Measurements from ENCODE around the gene TSHZ1.

TSHZ1 gene

GRCh38 chr18:75211953-75212750, 1.6 kb downstream of the TSHZ1 start (continued):
- TF ChIP-seq, protein P1, sequence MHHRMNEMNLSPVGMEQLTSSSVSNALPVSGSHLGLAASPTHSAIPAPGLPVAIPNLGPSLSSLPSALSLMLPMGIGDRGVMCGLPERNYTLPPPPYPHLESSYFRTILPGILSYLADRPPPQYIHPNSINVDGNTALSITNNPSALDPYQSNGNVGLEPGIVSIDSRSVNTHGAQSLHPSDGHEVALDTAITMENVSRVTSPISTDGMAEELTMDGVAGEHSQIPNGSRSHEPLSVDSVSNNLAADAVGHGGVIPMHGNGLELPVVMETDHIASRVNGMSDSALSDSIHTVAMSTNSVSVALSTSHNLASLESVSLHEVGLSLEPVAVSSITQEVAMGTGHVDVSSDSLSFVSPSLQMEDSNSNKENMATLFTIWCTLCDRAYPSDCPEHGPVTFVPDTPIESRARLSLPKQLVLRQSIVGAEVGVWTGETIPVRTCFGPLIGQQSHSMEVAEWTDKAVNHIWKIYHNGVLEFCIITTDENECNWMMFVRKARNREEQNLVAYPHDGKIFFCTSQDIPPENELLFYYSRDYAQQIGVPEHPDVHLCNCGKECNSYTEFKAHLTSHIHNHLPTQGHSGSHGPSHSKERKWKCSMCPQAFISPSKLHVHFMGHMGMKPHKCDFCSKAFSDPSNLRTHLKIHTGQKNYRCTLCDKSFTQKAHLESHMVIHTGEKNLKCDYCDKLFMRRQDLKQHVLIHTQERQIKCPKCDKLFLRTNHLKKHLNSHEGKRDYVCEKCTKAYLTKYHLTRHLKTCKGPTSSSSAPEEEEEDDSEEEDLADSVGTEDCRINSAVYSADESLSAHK (tag by site-specific recombination; IDR thresholded peaks at IDR 0.05), result peak; percentile 64
- TF ChIP-seq, protein P2, sequence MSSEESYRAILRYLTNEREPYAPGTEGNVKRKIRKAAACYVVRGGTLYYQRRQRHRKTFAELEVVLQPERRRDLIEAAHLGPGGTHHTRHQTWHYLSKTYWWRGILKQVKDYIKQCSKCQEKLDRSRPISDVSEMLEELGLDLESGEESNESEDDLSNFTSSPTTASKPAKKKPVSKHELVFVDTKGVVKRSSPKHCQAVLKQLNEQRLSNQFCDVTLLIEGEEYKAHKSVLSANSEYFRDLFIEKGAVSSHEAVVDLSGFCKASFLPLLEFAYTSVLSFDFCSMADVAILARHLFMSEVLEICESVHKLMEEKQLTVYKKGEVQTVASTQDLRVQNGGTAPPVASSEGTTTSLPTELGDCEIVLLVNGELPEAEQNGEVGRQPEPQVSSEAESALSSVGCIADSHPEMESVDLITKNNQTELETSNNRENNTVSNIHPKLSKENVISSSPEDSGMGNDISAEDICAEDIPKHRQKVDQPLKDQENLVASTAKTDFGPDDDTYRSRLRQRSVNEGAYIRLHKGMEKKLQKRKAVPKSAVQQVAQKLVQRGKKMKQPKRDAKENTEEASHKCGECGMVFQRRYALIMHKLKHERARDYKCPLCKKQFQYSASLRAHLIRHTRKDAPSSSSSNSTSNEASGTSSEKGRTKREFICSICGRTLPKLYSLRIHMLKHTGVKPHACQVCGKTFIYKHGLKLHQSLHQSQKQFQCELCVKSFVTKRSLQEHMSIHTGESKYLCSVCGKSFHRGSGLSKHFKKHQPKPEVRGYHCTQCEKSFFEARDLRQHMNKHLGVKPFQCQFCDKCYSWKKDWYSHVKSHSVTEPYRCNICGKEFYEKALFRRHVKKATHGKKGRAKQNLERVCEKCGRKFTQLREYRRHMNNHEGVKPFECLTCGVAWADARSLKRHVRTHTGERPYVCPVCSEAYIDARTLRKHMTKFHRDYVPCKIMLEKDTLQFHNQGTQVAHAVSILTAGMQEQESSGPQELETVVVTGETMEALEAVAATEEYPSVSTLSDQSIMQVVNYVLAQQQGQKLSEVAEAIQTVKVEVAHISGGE (tag by site-specific recombination; conservative IDR thresholded peaks at IDR 0.05; ENCODE audit: low read depth), result 0 out of 2 replicates have a peak, but pooled peaks have one; percentile 23
- TF ChIP-seq ZNF530 (tag by site-specific recombination; IDR thresholded peaks at IDR 0.05; ENCODE audit: low read depth), result no peak
- TF ChIP-seq INSM2 (tag by site-specific recombination; IDR thresholded peaks at IDR 0.05), result no peak
- peak; percentile 81; the same call in 1 of the 2 replicates for TF ChIP-seq EGR2 (tag by site-specific recombination; IDR thresholded peaks at IDR 0.05; ENCODE audit: low read depth)
- TF ChIP-seq, protein P3, sequence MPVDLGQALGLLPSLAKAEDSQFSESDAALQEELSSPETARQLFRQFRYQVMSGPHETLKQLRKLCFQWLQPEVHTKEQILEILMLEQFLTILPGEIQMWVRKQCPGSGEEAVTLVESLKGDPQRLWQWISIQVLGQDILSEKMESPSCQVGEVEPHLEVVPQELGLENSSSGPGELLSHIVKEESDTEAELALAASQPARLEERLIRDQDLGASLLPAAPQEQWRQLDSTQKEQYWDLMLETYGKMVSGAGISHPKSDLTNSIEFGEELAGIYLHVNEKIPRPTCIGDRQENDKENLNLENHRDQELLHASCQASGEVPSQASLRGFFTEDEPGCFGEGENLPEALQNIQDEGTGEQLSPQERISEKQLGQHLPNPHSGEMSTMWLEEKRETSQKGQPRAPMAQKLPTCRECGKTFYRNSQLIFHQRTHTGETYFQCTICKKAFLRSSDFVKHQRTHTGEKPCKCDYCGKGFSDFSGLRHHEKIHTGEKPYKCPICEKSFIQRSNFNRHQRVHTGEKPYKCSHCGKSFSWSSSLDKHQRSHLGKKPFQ (tag by site-specific recombination; IDR thresholded peaks at IDR 0.05), result 0 out of 2 replicates have a peak, but pooled peaks have one; percentile 15
- peak; percentile 91 for TF ChIP-seq FEZF1 (tag by site-specific recombination; IDR thresholded peaks at IDR 0.05)
- peak; percentile 90 for TF ChIP-seq GLIS2 (tag by site-specific recombination; IDR thresholded peaks at IDR 0.05)
- TF ChIP-seq ZNF433 (tag by site-specific recombination; IDR thresholded peaks at IDR 0.05; ENCODE audit: low read depth), result no peak
- TF ChIP-seq ZIC2 (tag by site-specific recombination; IDR thresholded peaks at IDR 0.05), result peak; percentile 86
- TF ChIP-seq, protein P4, sequence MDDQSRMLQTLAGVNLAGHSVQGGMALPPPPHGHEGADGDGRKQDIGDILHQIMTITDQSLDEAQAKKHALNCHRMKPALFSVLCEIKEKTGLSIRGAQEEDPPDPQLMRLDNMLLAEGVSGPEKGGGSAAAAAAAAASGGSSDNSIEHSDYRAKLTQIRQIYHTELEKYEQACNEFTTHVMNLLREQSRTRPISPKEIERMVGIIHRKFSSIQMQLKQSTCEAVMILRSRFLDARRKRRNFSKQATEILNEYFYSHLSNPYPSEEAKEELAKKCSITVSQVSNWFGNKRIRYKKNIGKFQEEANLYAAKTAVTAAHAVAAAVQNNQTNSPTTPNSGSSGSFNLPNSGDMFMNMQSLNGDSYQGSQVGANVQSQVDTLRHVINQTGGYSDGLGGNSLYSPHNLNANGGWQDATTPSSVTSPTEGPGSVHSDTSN (CRISPR knock-in tag; IDR thresholded peaks at IDR 0.05), result no peak
- peak; percentile 89 for TF ChIP-seq ZFHX2 (tag by site-specific recombination; conservative IDR thresholded peaks at IDR 0.05)
- no peak for TF ChIP-seq KLF8 (tag by site-specific recombination; IDR thresholded peaks at IDR 0.05)
- peak; percentile 70 for TF ChIP-seq PATZ1 (tag by site-specific recombination; IDR thresholded peaks at IDR 0.05)
- no peak for TF ChIP-seq ZNF239 (tag by site-specific recombination; IDR thresholded peaks at IDR 0.05)
- peak; percentile 52 for TF ChIP-seq ZNF366 (tag by site-specific recombination; conservative IDR thresholded peaks at IDR 0.05)
- peak; percentile 50; the same call in 1 of the 2 replicates for TF ChIP-seq GLIS1 (tag by site-specific recombination; IDR thresholded peaks at IDR 0.05)
- TF ChIP-seq ZBTB10 (tag by site-specific recombination; IDR thresholded peaks at IDR 0.05), result peak; percentile 15; the same call in 1 of the 2 replicates
- no peak for TF ChIP-seq MEIS1 (CRISPR knock-in tag; IDR thresholded peaks at IDR 0.05; ENCODE audit: borderline replicate concordance)
- peak; percentile 99 for TF ChIP-seq PRDM6 (tag by site-specific recombination; IDR thresholded peaks at IDR 0.05)
- TF ChIP-seq OSR2 (tag by site-specific recombination; IDR thresholded peaks at IDR 0.05), result peak; percentile 69

Data from HEK293 (cell line).